ENCODE measurements around the gene KSR1. TPM values are rescaled to one million over a fixed set of nuclear protein-coding genes. Genes with fewer than 3 reads are reported as not detected.
A peak's percentile ranks its signal among the peaks of the same experiment; 100 is the strongest.

Gene KSR1
- total RNA-seq, 1 experiment from 2014 or later, result 4.5 TPM

DNA sequence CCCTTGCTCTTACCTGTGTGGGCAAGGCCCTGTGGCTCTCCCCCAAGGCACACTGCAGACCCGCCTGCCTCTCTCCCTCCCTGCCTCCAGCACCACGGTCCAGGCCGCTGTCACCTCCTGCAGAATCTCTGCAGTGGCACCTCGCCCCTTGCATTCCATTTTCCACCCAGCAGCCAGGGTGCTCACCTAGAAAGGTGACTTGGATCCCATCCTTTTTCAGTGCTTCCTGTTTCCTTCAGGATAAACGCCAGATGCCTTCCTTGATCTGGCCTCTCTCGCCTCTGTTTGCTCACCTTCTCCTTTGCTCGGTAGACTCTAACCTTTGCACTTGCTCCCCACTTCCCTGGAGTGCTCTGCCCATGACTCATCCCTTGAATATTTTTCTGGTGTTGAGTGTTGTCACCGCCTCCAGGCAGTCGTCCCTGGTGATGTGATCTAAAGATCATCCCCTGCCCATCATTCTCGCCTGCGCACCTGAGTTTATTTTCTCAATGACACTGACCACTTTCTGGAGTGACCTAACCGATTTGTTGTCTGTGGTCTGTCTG is 95.5 kb downstream of the KSR1 start:
- DNase-seq, result peak; percentile 46
- Mint-ChIP-seq H3K27me3 (ENCODE audit: unreplicated experiment) (no peaks in the 10 kb centered on the region), H3K27ac (ENCODE audit: unreplicated experiment) (peak overlapping the region; percentile 48), H3K4me3 (ENCODE audit: low read depth, unreplicated experiment) (peak overlapping the region; percentile 18), H3K4me1 (ENCODE audit: low read depth, unreplicated experiment) (peaks cover 30% of the 10 kb centered on the region), H3K9me3 (ENCODE audit: low read depth, unreplicated experiment) (no peaks in the 10 kb centered on the region), H3K36me3 (ENCODE audit: insufficient read depth, unreplicated experiment) (no peaks in the 10 kb centered on the region)
- intact Hi-C loops (cut with micrococcal nuclease; ENCODE audit: unreplicated experiment), result no loop called here
- TF ChIP-seq, protein P1, sequence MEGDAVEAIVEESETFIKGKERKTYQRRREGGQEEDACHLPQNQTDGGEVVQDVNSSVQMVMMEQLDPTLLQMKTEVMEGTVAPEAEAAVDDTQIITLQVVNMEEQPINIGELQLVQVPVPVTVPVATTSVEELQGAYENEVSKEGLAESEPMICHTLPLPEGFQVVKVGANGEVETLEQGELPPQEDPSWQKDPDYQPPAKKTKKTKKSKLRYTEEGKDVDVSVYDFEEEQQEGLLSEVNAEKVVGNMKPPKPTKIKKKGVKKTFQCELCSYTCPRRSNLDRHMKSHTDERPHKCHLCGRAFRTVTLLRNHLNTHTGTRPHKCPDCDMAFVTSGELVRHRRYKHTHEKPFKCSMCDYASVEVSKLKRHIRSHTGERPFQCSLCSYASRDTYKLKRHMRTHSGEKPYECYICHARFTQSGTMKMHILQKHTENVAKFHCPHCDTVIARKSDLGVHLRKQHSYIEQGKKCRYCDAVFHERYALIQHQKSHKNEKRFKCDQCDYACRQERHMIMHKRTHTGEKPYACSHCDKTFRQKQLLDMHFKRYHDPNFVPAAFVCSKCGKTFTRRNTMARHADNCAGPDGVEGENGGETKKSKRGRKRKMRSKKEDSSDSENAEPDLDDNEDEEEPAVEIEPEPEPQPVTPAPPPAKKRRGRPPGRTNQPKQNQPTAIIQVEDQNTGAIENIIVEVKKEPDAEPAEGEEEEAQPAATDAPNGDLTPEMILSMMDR (IDR thresholded peaks at IDR 0.05; ENCODE audit: unreplicated experiment), result no peak
- CTCF ChIA-PET, result interaction anchor here (1.0 kb wide), 1 partner anchor 48 kb away, joined by 4 read pairs; no protein-coding TSS in a partner anchor
- no TSS peak for BruUV-seq (replicated peaks)

DNA sequence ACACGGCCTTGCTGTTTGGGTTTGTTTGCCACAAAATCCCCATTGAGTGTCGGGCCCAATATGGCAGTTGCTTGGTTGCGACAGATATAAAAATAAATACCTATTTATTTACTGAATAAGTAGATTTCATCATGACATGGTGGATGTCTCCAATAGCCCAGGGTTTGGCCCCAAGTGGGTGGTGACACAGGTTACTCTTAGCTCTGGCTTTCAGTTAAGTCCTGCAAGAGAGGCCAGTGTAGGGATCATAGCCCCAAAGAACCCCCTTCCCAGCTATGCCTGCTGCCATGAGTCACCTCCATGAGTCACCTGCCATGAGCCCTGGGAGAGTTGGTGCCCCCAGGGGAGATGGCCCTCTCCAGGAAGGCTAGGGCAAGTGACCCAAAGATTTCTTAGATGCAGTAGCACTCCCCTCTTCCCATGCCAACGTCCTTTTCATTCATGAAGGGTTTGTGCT is 96.1 kb downstream of the KSR1 start:
- intact Hi-C loops (cut with micrococcal nuclease; ENCODE audit: unreplicated experiment), result no loop called here
- CTCF ChIA-PET, result interaction anchor here (1.0 to 1.3 kb wide), 2 partner anchors 12 to 48 kb away, joined by 3 to 4 read pairs; no protein-coding TSS in a partner anchor

DNA sequence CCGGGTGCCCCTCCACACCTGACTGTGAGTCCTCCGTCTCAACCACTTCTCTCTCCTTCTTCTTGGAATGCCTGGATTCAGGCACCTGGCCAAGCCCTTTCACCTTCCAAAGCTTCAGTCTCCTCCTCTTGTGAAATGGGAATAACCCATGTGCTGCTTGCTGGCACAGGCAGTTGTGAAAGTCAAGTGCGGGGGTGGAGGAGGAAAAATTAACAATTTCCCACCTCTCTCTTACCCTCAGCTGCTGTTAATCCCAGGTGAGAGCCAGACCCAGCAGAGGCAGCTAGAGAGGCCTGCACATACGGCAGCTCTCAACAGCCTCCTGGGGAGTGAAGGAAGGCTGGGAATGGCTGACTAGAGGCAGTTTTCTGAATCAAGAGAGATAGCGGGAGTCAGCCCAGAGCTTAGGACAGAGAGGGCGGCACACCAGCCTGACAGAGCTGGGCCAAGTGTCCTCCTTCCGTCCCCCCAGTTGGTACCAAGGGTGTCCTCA is 96.8 kb downstream of the KSR1 start:
- no TSS peak for BruUV-seq (replicated peaks)
- H3K27ac Mint-ChIP-seq (ENCODE audit: unreplicated experiment), result peak overlapping the region; percentile 85
- peak overlapping the region; percentile 29 for H3K4me3 Mint-ChIP-seq (ENCODE audit: low read depth, unreplicated experiment)
- H3K36me3 Mint-ChIP-seq (ENCODE audit: insufficient read depth, unreplicated experiment), result no peaks in the 10 kb centered on the region
- H3K9me3 Mint-ChIP-seq (ENCODE audit: low read depth, unreplicated experiment), result no peaks in the 10 kb centered on the region
- no peaks in the 10 kb centered on the region for H3K27me3 Mint-ChIP-seq (ENCODE audit: unreplicated experiment)
- CTCF ChIA-PET, result interaction anchor here (1.0 to 1.3 kb wide), 3 partner anchors 13 to 47 kb away, joined by 3 to 4 read pairs (median 3); no protein-coding TSS in a partner anchor
- peaks cover 30% of the 10 kb centered on the region for H3K4me1 Mint-ChIP-seq (ENCODE audit: low read depth, unreplicated experiment)
- TF ChIP-seq, protein P1 (IDR thresholded peaks at IDR 0.05; ENCODE audit: unreplicated experiment), result no peak
- DNase-seq, result peak; percentile 15
- intact Hi-C loops (cut with micrococcal nuclease; ENCODE audit: unreplicated experiment), result no loop called here

More for the DNA sequence above, 96.1 kb downstream of the KSR1 start:
- TF ChIP-seq, protein P1 (IDR thresholded peaks at IDR 0.05; ENCODE audit: unreplicated experiment), result no peak
- H3K9me3 Mint-ChIP-seq (ENCODE audit: low read depth, unreplicated experiment), result no peaks in the 10 kb centered on the region
- no peaks in the 10 kb centered on the region for H3K27me3 Mint-ChIP-seq (ENCODE audit: unreplicated experiment)
- peak overlapping the region; percentile 29 for H3K4me3 Mint-ChIP-seq (ENCODE audit: low read depth, unreplicated experiment)
- no TSS peak for BruUV-seq (replicated peaks)
- H3K27ac Mint-ChIP-seq (ENCODE audit: unreplicated experiment), result peak overlapping the region; percentile 85
- peak; percentile 72 for DNase-seq
- H3K36me3 Mint-ChIP-seq (ENCODE audit: insufficient read depth, unreplicated experiment), result no peaks in the 10 kb centered on the region
- peaks cover 30% of the 10 kb centered on the region for H3K4me1 Mint-ChIP-seq (ENCODE audit: low read depth, unreplicated experiment)

DNA sequence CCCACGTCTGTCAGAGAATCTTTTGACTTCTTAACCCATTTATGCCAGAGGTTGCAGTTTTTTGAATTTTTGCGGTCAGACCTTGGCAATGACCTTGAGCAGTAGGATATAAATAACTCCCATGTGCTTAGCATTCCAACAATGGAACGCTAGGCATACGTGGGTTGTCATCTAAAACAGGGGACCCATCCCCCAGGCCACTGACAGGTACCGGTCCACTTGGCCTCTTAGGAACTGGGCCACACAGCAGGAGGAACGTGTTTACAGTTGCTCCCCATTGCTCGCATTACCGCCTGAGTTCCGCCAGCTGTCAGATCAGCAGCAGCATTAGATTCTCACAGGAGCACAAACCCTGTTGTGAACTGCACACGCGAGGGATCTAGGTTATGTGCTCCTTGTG is 97.9 kb downstream of the KSR1 start:
- no TSS peak for BruUV-seq (replicated peaks)
- TF ChIP-seq, protein P1 (IDR thresholded peaks at IDR 0.05; ENCODE audit: unreplicated experiment), result no peak
- H3K27ac Mint-ChIP-seq (ENCODE audit: unreplicated experiment), result no peak overlapping the region
- H3K36me3 Mint-ChIP-seq (ENCODE audit: insufficient read depth, unreplicated experiment), result no peaks in the 10 kb centered on the region
- H3K9me3 Mint-ChIP-seq (ENCODE audit: low read depth, unreplicated experiment), result no peaks in the 10 kb centered on the region
- intact Hi-C loops (cut with micrococcal nuclease; ENCODE audit: unreplicated experiment), result no loop called here
- H3K4me1 Mint-ChIP-seq (ENCODE audit: low read depth, unreplicated experiment), result peaks cover 31% of the 10 kb centered on the region
- CTCF ChIA-PET, result no interaction called here
- DNase-seq, result no peak
- H3K4me3 Mint-ChIP-seq (ENCODE audit: low read depth, unreplicated experiment), result no peak overlapping the region
- no peaks in the 10 kb centered on the region for H3K27me3 Mint-ChIP-seq (ENCODE audit: unreplicated experiment)
